Liver (tissue), 9 donors: Measurements from ENCODE around the gene FCGBP. TPM values are rescaled to one million over a fixed set of nuclear protein-coding genes. Genes with fewer than 3 reads are reported as not detected.
"Not testable (repeated sequence)": the region's sequence is repeated elsewhere in the genome, so short reads cannot be mapped to it uniquely, and the experiment has no call there.

ENCODE experiments used
- DNase-seq: peaks from one replicate; pipeline ENCODE4 v3.0.0-alpha.2; 2017; ENCODE audit warnings: low spot score
- H3K27ac ChIP-seq, 2 donors: one replicate each; pipeline ENCODE4 v1.7.0; 2013; ENCODE audit warnings: inconsistent platforms in 2 of 2, low read length in 2 of 2, control low read depth in 1 of 2, low read depth in 1 of 2, mild to moderate bottlenecking in 1 of 2
- H3K27me3 ChIP-seq, 4 donors: one replicate each; pipeline versions ENCODE4 v1.6.1 to v1.7.0; 2013; ENCODE audit warnings: low read length in 3 of 4, inconsistent platforms in 1 of 4, mild to moderate bottlenecking in 1 of 4, moderate library complexity in 1 of 4; ENCODE audit not compliant: control insufficient read depth in 4 of 4, insufficient read depth in 4 of 4
- H3K36me3 ChIP-seq, 4 donors: one replicate each; pipeline versions ENCODE4 v1.6.1 to v1.7.0; 2013; ENCODE audit warnings: low read length in 3 of 4, mild to moderate bottlenecking in 3 of 4, low read depth in 1 of 4, moderate library complexity in 1 of 4; ENCODE audit not compliant: control insufficient read depth in 4 of 4, insufficient read depth in 3 of 4
- H3K4me1 ChIP-seq, 4 donors: one replicate each; pipeline versions ENCODE4 v1.6.1 to v1.7.0; 2013; ENCODE audit warnings: low read length in 3 of 4, mild to moderate bottlenecking in 3 of 4, moderate library complexity in 1 of 4; ENCODE audit not compliant: control insufficient read depth in 4 of 4, insufficient read depth in 4 of 4
- H3K4me3 ChIP-seq, 3 donors: one replicate each; pipeline versions ENCODE4 v1.6.1 to v1.7.0; 2013; ENCODE audit warnings: low read length in 3 of 3, control low read depth in 1 of 3, low read depth in 1 of 3, mild to moderate bottlenecking in 1 of 3
- H3K9ac ChIP-seq, 2 donors: one replicate each; pipeline ENCODE4 v1.7.0; 2013; ENCODE audit warnings: low read length in 2 of 2, mild to moderate bottlenecking in 2 of 2, moderate library complexity in 2 of 2, control low read depth in 1 of 2, low read depth in 1 of 2
- H3K9me3 ChIP-seq, 4 donors: one replicate each; pipeline versions ENCODE4 v1.6.1 to v1.7.0; 2013; ENCODE audit warnings: low read length in 3 of 4; ENCODE audit not compliant: control insufficient read depth in 4 of 4
- CTCF ChIP-seq: fragments of 150-350 bp; IDR thresholded peaks from 2 replicates; pipeline ENCODE4 v1.5.1; 2017; ENCODE audit warnings: improper control_type of control experiment, low read depth, low read length; ENCODE audit not compliant: missing input control
- EGR1 ChIP-seq, 2 donors: IDR thresholded peaks; 2 replicates each; pipeline ENCODE4 v1.6.1; 2016 to 2018; ENCODE audit warnings: antibody characterized with exemption in 2 of 2, low read depth in 2 of 2
- FOXA1 ChIP-seq: IDR thresholded peaks from 2 replicates; pipeline ENCODE4 v1.6.1; 2016; ENCODE audit warnings: antibody characterized with exemption
- FOXA2 ChIP-seq: IDR thresholded peaks from 2 replicates; pipeline ENCODE4 v1.6.1; 2016; ENCODE audit warnings: antibody characterized with exemption
- GABPA ChIP-seq, 2 donors: IDR thresholded peaks in 1 of 2; conservative IDR thresholded peaks in 1 of 2; 2 replicates each; pipeline ENCODE4 v1.6.1; 2016; ENCODE audit warnings: antibody characterized with exemption in 2 of 2, mild to moderate bottlenecking in 1 of 2, moderate library complexity in 1 of 2
- HNF4A ChIP-seq, 2 donors: conservative IDR thresholded peaks; 2 replicates each; pipeline ENCODE4 v1.6.1; 2016; ENCODE audit warnings: antibody characterized with exemption in 2 of 2, mild to moderate bottlenecking in 2 of 2
- HNF4G ChIP-seq: IDR thresholded peaks from 2 replicates; pipeline ENCODE4 v1.6.1; 2016; ENCODE audit warnings: antibody characterized with exemption
- MAX ChIP-seq: IDR thresholded peaks from 2 replicates; pipeline ENCODE4 v1.6.1; 2016; ENCODE audit warnings: antibody characterized with exemption
- NR2F2 ChIP-seq: IDR thresholded peaks from 2 replicates; pipeline ENCODE4 v1.6.1; 2016; ENCODE audit warnings: antibody characterized with exemption
- REST ChIP-seq: IDR thresholded peaks from 2 replicates; pipeline ENCODE4 v1.6.1; 2016; ENCODE audit warnings: antibody characterized with exemption, mild to moderate bottlenecking
- RXRA ChIP-seq, 2 donors: IDR thresholded peaks; 2 replicates each; pipeline ENCODE4 v1.6.1; 2017 to 2018; ENCODE audit warnings: antibody characterized with exemption in 2 of 2, mild to moderate bottlenecking in 1 of 2
- SP1 ChIP-seq: IDR thresholded peaks from 2 replicates; pipeline ENCODE4 v1.6.1; 2018; ENCODE audit warnings: antibody characterized with exemption, mild to moderate bottlenecking
- ZBTB33 ChIP-seq: IDR thresholded peaks from 2 replicates; pipeline ENCODE4 v1.6.1; 2016; ENCODE audit warnings: antibody characterized with exemption
- WGBS: extraction: QIAGEN DNeasy Blood & Tissue Kit; methylation state at CpG from one replicate; pipeline ENCODE4 v1.1.7; 2013; 5-methylcytosine and 5-hydroxymethylcytosine counted together
- polyA plus RNA-seq, 2 donors: library from polyadenylated mRNA; stranded (reverse) in 1 of 2; unstranded in 1 of 2; fragments of 200-250 nt in 1 of 2; fragments of >200 nt in 1 of 2; fragmentation: Nextera tagmentation in 1 of 2; extraction: Ambion mirVana in 1 of 2; gene quantifications; one replicate each; pipeline versions ENCODE4 v1.2.1 to v1.2.3, GENCODE V29; 2013 to 2015
- total RNA-seq, 2 donors: library from RNA; depleted of rRNA; stranded (reverse); fragments of >200 nt; gene quantifications; one replicate each; pipeline ENCODE4 v1.2.3, GENCODE V29; 2014
- donor health status: healthy.
- donor health status: healthy.
- donor health status: healthy.
- donor health status: healthy.
- donor health status: healthy.

Gene FCGBP
- total and polyA plus RNA-seq, 4 donors = 0.08 to 32.9 (median 0.95) TPM

GRCh38 chr19:39957886-39958285 lies 23.5 kb upstream of the FCGBP start:
- not testable (repeated sequence) for H3K27me3 ChIP-seq, H3K9me3 ChIP-seq, H3K27ac ChIP-seq, DNase-seq, H3K36me3 ChIP-seq, H3K4me3 ChIP-seq, H3K4me1 ChIP-seq, H3K9ac ChIP-seq
- 96% methylated on average over 5 of the region's 5 CpGs for WGBS

GRCh38 chr19:39953915-39954314 lies 19.5 kb upstream of the FCGBP start:
- no peaks in the 10 kb centered on the region for H3K9me3 ChIP-seq
- H3K27ac ChIP-seq = no peak overlapping the region
- TF ChIP-seq CTCF = no peak
- TF ChIP-seq FOXA1 = no peak
- TF ChIP-seq RXRA (IDR thresholded peaks at IDR 0.05) = no peak
- TF ChIP-seq REST = no peak
- no peak for TF ChIP-seq GABPA (IDR thresholded peaks at IDR 0.05 in 1 of 2, conservative IDR thresholded peaks at IDR 0.05 in 1 of 2)
- no peak for TF ChIP-seq HNF4A (conservative IDR thresholded peaks at IDR 0.05)
- TF ChIP-seq HNF4G = no peak
- H3K4me1 ChIP-seq = no peaks in the 10 kb centered on the region
- H3K4me3 ChIP-seq = no peak overlapping the region
- WGBS = 95% methylated on average over 7 of the region's 7 CpGs
- no peak for DNase-seq
- H3K27me3 ChIP-seq = no peaks in the 10 kb centered on the region
- H3K36me3 ChIP-seq = no peaks in the 10 kb centered on the region
- no peak overlapping the region for H3K9ac ChIP-seq

GRCh38 chr19:39951686-39952085 lies 17.3 kb upstream of the FCGBP start:
- DNase-seq = no peak
- Histone ChIP-seq H3K27me3 (no peaks in the 10 kb centered on the region), H3K9ac (no peak overlapping the region), H3K4me3 (no peak overlapping the region), H3K9me3 (no peaks in the 10 kb centered on the region), H3K4me1 (no peaks in the 10 kb centered on the region), H3K36me3 (no peaks in the 10 kb centered on the region), H3K27ac (no peak overlapping the region)
- 76% methylated on average over 3 of the region's 3 CpGs for WGBS
- TF ChIP-seq FOXA2 = no peak
- no peak for TF ChIP-seq SP1
- no peak for TF ChIP-seq CTCF
- TF ChIP-seq RXRA (IDR thresholded peaks at IDR 0.05) = no peak
- TF ChIP-seq HNF4A (conservative IDR thresholded peaks at IDR 0.05) = no peak
- TF ChIP-seq HNF4G = no peak
- TF ChIP-seq MAX = no peak
- no peak for TF ChIP-seq ZBTB33
- no peak for TF ChIP-seq GABPA (IDR thresholded peaks at IDR 0.05 in 1 of 2, conservative IDR thresholded peaks at IDR 0.05 in 1 of 2)
- no peak for TF ChIP-seq EGR1 (IDR thresholded peaks at IDR 0.05; ENCODE audit: low read depth in 2 of 2)
- no peak for TF ChIP-seq REST
- TF ChIP-seq NR2F2 = no peak
